SIG-M5 (cell line): ENCODE results near the gene LIN7C.

Experiments used
- DNase-seq: peaks from one replicate; lab custom pipeline; 2025; lab: John Stamatoyannopoulos, UW

The LIN7C gene

DNA sequence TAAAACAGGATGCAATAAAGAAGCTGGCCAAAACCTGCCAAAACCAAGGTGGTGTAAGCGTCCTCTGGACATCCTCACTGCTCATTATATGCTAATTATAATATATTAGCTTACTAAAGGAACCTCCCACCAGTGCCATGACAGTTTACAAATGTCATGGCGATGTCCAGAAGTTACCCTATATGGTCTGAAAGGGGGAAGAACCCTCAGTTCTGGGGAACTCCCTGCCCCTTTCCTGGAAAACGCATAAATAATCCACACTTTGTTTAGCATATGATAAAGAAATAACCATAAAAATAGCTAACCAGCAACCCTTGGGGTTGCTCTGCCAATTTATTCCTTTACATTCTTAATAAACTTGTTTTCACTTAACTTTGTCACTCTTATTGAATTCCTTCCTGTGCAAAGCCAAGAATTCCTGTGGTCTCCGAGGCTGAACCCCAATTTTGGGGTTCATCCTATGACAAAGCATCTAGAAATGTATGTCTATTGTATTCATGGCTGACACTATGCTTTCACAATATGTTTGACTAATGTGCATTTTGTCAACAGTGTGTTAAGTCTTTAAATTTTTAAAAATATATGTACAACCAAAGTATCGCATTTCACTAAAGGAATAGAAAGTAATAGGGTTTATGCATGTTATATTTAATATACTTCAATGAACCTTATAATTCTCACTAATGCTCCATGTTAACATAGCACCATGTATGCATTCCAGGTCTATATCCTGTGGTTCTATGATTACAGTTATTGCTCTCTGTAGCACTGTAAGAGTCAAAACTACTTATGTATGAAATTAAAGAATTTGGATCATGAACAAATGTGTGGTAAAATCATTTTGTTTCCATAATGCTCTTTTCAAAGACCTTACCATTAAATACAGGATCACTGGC, 59.0 kb downstream of the LIN7C start:
- DNase-seq, result no peak

DNA sequence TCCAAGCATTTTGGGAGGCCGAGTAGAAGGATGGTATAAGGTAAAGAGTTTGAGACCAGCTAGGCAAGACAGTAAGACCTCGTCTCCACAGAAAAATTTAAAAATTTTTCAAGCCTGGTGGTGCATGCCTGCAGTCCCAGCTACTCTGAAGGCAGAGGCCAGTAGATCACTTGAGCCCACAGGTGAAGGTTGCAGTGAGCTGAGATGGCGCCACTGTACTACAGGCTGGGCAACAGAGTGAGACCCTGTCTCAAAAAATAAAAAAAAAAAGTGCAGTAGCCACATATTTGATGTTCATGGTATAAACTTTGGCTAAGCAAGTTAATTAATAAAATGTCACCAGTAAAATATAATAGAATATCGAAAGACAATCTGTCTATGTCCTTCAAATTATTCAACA, 60.9 kb downstream of the LIN7C start:
- DNase-seq, result no peak

DNA sequence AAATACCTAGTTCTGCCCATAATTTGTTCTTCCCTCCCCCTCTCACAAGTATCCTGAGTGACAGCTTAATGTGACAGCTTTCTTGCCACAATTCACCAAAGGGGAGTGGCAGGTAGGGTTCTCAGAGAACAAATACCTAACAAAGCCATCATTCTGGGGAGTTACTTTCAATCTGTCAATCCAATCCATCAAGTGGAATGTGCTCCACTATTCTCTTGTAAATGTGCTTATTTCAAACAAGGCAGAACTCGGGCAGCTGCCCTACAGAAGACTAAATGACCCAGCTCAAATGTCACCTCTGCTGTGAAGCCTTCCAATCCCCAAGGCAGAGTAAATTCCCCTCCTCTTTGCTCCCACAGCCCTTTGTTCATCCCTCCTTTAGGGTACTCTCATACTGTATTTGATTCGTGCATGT, 61.8 kb downstream of the LIN7C start:
- no peak for DNase-seq
